WI38 (cell line): ENCODE results near the gene ART1.

Experiments used
- H3K4me3 ChIP-seq: 2 replicates; pipeline ENCODE4 v1.5.1; 2011; ENCODE audit warnings: low read depth, mild to moderate bottlenecking, control low read depth, low read length
- TF ChIP-seq, protein P1 (sequence below): IDR thresholded peaks from 2 replicates; pipeline ENCODE4 v1.5.1; 2012; ENCODE audit warnings: low read depth, mild to moderate bottlenecking, control low read depth, low read length

Gene ART1

DNA sequence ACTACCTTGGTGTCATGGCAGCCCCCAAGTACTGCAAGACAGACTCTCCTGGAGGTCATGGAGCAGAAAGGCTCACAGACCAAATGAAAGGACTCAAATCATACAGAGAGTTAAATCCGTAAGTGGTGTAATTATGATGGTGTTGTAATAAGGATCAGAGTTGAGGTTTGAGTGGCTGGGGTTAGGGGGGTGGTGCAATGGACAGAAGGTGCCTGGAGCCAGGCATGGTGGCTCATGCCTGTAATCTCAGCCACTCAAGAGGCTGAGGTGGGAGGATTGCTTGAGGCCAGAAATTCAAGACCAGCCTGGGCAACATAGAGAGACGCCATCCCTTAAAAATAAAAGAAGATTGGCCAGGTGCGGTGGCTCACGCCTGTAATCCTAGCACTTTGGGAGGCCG is 21.8 kb upstream of the ART1 start:
- TF ChIP-seq, protein P1, sequence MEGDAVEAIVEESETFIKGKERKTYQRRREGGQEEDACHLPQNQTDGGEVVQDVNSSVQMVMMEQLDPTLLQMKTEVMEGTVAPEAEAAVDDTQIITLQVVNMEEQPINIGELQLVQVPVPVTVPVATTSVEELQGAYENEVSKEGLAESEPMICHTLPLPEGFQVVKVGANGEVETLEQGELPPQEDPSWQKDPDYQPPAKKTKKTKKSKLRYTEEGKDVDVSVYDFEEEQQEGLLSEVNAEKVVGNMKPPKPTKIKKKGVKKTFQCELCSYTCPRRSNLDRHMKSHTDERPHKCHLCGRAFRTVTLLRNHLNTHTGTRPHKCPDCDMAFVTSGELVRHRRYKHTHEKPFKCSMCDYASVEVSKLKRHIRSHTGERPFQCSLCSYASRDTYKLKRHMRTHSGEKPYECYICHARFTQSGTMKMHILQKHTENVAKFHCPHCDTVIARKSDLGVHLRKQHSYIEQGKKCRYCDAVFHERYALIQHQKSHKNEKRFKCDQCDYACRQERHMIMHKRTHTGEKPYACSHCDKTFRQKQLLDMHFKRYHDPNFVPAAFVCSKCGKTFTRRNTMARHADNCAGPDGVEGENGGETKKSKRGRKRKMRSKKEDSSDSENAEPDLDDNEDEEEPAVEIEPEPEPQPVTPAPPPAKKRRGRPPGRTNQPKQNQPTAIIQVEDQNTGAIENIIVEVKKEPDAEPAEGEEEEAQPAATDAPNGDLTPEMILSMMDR: no peak
- no peak overlapping the region for H3K4me3 ChIP-seq

GRCh38 chr11:3623767-3624458 is 21.0 kb upstream of the ART1 start:
- TF ChIP-seq, protein P1: no peak
- no peak overlapping the region for H3K4me3 ChIP-seq

DNA sequence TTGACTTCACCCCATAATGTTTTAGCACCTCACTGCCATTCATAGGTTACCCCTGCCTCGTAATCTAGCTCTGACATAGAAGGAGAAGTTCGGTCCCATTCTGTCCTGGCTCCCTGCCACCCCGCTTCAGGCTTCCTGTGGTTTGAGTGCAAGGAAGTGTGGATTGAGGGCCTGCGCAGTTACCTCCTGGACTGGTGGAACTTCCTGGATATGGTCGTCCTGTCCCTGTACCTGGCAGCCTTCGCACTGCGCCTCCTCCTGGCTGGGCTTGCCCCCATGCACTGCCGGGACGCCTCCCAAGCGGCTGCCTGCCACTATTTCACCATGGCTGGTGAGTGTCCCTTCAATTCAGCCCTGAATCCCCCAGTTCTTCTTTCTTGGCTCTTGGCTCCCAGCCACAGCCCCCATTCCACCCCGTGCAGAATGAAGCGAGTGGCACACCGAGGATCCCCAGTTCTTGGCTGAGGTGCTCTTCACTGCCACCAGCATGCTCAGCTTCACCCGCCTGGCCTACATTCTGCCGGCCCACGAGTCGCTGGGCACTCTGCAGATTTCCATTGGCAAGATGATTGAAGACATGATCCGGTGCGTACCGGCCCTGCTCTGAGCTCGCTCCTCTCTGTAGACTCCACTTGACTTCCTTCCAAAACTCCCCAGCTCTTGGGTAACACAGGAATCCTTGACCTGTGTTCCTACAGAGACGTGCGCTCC is 18.5 kb upstream of the ART1 start:
- TF ChIP-seq, protein P1: no peak

GRCh38 chr11:3627291-3627690 is 17.6 kb upstream of the ART1 start:
- TF ChIP-seq, protein P1: no peak
- no peak overlapping the region for H3K4me3 ChIP-seq

More for the DNA sequence above, 18.5 kb upstream of the ART1 start:
- H3K4me3 ChIP-seq: no peak overlapping the region

DNA sequence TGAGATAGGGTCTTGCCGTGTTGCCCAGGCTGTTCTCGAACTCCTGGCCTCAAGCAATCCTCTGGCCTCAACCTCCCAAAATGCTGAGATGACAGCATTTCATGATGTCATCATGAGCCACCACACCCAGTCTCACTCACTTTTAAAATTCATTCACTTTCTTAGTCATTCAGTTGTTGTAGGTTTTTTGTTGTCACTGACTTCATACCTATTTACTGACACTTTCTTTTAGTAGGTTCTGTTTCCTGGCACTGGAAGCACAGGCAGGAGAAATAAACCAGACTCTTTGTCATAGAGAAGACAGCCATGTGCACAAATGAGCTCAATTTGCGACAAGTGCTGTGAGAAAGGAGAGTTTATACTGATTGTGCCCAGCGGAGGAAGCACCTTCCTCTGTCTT is 13.6 kb upstream of the ART1 start:
- TF ChIP-seq, protein P1: no peak

GRCh38 chr11:3632070-3632660 is 12.8 kb upstream of the ART1 start:
- TF ChIP-seq, protein P1: no peak
- no peak overlapping the region for H3K4me3 ChIP-seq

More for the DNA sequence above, 13.6 kb upstream of the ART1 start:
- H3K4me3 ChIP-seq: no peak overlapping the region
